BJ (cell line): ENCODE data around the gene SLAMF1. TPM values are rescaled to one million over a fixed set of nuclear protein-coding genes. Genes with fewer than 3 reads are reported as not detected.
"Not testable (repeated sequence)": the region's sequence is repeated elsewhere in the genome, so short reads cannot be mapped to it uniquely, and the experiment has no call there.

ENCODE experiments used
- CTCF ChIA-PET: fragments of 350-600 bp; formaldehyde crosslinking; extraction: SDS; loops from one replicate; lab custom pipeline; 2021; ENCODE audit warnings: antibody characterized with exemption, inconsistent platforms; lab: Yijun Ruan, JAX
- POLR2A ChIA-PET: fragments of 300-600 bp; sonication (Branson Sonifier 250); formaldehyde crosslinking; extraction: SDS; loops from one replicate; lab custom pipeline; 2021; ENCODE audit warnings: antibody characterized with exemption; lab: Charles Lee
- DNase-seq: peaks from one replicate; pipeline ENCODE4 v3.0.0-alpha.2; 2011; ENCODE audit warnings: low read depth
- H3K27me3 ChIP-seq: 2 replicates; pipeline ENCODE4 v1.6.0; 2011; ENCODE audit warnings: low read length; ENCODE audit not compliant: control insufficient read depth, insufficient read depth
- H3K36me3 ChIP-seq: 2 replicates; pipeline ENCODE4 v1.5.1; 2011; ENCODE audit warnings: low read length; ENCODE audit not compliant: control insufficient read depth, insufficient read depth
- H3K4me3 ChIP-seq: 2 replicates; pipeline ENCODE4 v1.5.1; 2011; ENCODE audit warnings: low read depth, mild to moderate bottlenecking, control low read depth, low read length
- CTCF ChIP-seq: IDR thresholded peaks from 2 replicates; pipeline ENCODE4 v1.5.1; 2011; ENCODE audit warnings: low read depth, mild to moderate bottlenecking, control low read depth, inconsistent platforms, low read length, moderate library complexity; ENCODE audit not compliant: insufficient read depth
- polyA plus RNA-seq: library from polyadenylated mRNA; depleted of rRNA; stranded (reverse); fragments of >200 nt; gene quantifications from 2 replicates; pipeline ENCODE4 v1.2.3, GENCODE V29; 2011; rRNA removed

SLAMF1 gene
- polyA plus RNA-seq, 1 experiment = not detected

- Histone ChIP-seq H3K36me3 (no peaks in the 10 kb centered on the region), H3K27me3 (no peaks in the 10 kb centered on the region), H3K4me3 (no peak overlapping the region)
- no peak for TF ChIP-seq CTCF
- no peak for DNase-seq
- CTCF ChIA-PET = no interaction called here
- POLR2A ChIA-PET = no interaction called here
Measured at GRCh38 chr1:160560045-160560705, 86.7 kb downstream of the SLAMF1 start.

- DNase-seq, H3K4me3 ChIP-seq, POLR2A ChIA-PET, CTCF ChIA-PET, H3K36me3 ChIP-seq, H3K27me3 ChIP-seq: not testable (repeated sequence)
Measured at GRCh38 chr1:160559437-160559836, 87.4 kb downstream of the SLAMF1 start.

- TF ChIP-seq CTCF = no peak
Measured at GRCh38 chr1:160558660-160559380, 88.0 kb downstream of the SLAMF1 start.

More at GRCh38 chr1:160558660-160559380, 88.0 kb downstream of the SLAMF1 start:
- Histone ChIP-seq H3K36me3 (no peaks in the 10 kb centered on the region), H3K4me3 (no peak overlapping the region), H3K27me3 (no peaks in the 10 kb centered on the region)
- CTCF ChIA-PET = no interaction called here
- POLR2A ChIA-PET = no interaction called here
- DNase-seq = no peak

Other genes starting within 250 kb of the SLAMF1 start
- gene VANGL2, start 246.5 kb downstream of the SLAMF1 start, polyA plus RNA-seq = 0.23 and 0.33 TPM in 2 replicates
- gene SLAMF6, start 123.8 kb downstream of the SLAMF1 start, polyA plus RNA-seq = not detected in 2 replicates
- gene CD84, start 67.5 kb downstream of the SLAMF1 start, polyA plus RNA-seq = not detected in 2 replicates
- gene CD48, start 64.8 kb upstream of the SLAMF1 start, polyA plus RNA-seq = not detected in 2 replicates
- gene SLAMF7, start 92.2 kb upstream of the SLAMF1 start, polyA plus RNA-seq = not detected in 2 replicates
- not detected in 2 replicates for gene LY9, start 149.1 kb upstream of the SLAMF1 start, polyA plus RNA-seq
- gene CD244, start 215.8 kb upstream of the SLAMF1 start, polyA plus RNA-seq = not detected in 2 replicates
- gene ITLN1, start 238.1 kb upstream of the SLAMF1 start, polyA plus RNA-seq = not detected in 2 replicates